GM18867 (cell line): ENCODE measurements around the gene OTOA.
"Not testable (repeated sequence)": the region's sequence is repeated elsewhere in the genome, so short reads cannot be mapped to it uniquely, and the experiment has no call there.

Experiments used
- ATAC-seq: cut with Tn5 transposase; IDR thresholded peaks from one replicate; pipeline ENCODE4 v1.9.1; 2021; ENCODE audit warnings: mild to moderate bottlenecking, moderate library complexity; ENCODE audit not compliant: unreplicated experiment

The OTOA gene

DNA sequence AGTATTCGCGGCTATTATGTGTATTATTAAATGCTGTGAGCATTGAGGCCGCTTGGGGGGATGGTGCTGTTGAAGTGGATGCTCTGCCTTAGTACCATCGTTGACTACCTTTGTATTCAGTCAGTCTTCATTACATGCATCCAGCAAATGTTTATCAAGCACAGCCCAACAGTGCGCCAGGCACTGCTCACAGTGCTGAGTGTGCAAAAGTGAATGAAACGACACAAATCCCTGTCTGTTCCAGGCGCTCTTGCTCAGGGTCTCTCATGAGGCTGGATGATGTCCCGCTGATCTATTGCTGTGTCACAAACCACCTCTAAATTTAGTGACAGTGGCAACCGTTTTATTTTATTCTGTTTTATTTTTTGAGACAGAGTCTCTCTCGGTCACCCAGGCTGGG, 53.8 kb downstream of the OTOA start:
- ATAC-seq: no peak

- ATAC-seq: no peak
Measured at GRCh38 chr16:21719283-21719682, 55.5 kb downstream of the OTOA start.

GRCh38 chr16:21720533-21720932, 56.8 kb downstream of the OTOA start:
- no peak for ATAC-seq

DNA sequence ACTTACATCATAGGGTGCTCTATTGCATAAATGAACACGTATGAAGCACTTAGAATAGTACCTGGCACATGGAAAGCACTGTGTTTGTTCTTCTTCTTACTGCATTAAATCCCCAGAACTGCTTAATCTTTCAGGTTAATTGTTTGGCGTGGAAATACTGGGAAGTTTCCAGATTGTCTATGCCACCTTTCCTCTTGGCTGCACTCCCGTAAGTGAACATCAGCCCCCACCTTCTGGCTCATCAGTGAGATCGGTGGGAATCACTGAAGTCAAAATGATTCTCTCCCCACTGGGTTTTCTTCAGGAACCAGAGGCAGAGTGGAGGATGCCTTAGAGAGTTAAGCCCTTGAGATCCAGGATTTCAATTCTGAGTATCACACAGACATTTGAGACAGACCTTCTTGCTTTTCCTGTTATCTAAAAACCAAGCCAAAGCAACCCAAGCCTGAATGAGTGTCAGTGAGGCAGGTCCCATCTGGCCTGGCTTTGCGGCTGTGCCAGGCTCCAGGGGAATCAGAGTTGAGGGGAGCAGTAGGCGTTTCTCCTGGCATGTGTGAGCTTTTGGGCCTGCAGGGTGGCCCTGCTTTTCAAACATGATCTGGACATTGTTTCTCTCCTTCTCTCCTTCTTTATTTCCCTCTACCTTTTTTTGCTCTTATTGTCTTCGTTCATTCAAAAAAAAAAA, 59.1 kb downstream of the OTOA start:
- ATAC-seq: no peak

GRCh38 chr16:21723532-21723931, 59.8 kb downstream of the OTOA start:
- ATAC-seq: no peak

DNA sequence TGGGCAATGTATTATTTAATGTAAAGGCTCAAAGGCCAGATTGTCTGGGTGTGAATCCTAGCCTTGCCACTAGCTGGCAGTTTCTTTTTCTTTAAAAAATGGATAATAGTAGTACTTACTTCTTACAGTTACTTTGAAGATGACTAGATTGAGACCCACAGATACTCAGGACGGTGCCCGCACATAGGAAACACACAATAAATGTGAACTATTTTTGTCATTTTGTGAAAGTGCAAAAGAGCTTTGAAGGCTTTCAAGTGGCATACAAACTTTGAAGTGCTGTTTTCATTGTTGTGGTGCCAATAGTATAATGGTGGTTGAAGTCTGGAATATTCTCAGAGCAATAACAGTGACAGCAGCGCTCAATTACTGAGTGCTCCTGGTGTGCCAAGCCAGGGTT, 63.6 kb downstream of the OTOA start:
- no peak for ATAC-seq

DNA sequence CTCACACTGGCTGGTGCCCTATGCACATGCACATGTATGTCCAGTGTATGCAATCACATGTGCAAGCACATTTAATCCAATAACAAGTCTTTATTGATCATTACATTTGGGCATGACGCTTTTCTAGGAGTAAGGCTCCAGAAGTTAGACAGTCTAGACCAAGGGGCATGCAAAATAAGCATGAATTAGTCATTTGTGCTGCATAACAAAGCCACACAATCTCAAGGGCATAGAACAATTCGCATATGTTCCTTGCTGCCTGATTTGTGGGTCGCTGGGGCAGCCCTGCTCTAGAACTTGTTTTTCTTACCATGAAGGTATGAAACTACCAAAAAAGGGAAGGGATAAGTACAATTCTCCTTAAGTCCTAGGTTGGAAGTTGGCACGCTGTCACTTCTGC, 67.5 kb downstream of the OTOA start:
- ATAC-seq: not testable (repeated sequence)

DNA sequence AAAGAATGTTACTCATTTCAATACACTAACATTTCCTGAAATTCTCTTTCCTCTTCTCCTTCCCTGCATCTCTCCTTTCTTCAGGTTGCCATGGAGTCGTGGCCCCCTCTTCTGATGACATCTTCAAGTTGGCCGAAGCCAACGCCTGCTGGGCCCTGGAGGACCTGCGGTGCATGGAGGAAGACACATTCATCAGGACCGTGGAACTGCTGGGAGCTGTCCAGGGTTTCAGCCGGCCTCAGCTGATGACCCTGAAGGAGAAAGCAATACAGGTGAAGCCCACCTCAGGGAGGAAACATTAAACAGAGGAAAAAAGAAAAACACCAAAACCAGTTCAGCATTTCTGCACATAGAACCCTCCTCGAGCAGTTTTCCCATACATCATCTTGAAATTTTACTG, 76.9 kb downstream of the OTOA start:
- not testable (repeated sequence) for ATAC-seq

- not testable (repeated sequence) for ATAC-seq
Measured at GRCh38 chr16:21756192-21757079, 92.7 kb downstream of the OTOA start.

- ATAC-seq: peak; percentile 74
Measured at GRCh38 chr16:21757080-21757671, 93.4 kb downstream of the OTOA start.

- ATAC-seq: not testable (repeated sequence)
Measured at GRCh38 chr16:21768280-21768679, 104.5 kb downstream of the OTOA start.

DNA sequence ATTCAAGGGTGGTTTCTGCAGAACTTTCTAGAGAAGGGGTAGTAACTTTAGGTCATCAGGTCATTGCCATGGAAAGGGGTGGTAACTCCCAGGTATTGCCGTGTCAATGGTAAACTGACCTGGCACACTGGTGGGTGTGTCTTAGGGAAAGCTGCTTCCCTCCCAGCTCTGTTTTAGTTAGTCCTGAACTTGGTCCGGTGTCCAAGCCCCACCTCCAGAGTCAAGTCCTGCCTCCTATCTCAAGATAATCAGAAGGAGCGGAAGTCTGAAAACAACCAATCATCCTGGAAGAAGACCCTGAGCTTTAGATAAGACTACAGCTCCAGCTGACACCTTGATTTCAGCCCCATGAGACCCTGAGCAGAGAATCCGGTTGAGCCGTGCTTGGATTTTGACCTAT, 105.0 kb downstream of the OTOA start:
- not testable (repeated sequence) for ATAC-seq

DNA sequence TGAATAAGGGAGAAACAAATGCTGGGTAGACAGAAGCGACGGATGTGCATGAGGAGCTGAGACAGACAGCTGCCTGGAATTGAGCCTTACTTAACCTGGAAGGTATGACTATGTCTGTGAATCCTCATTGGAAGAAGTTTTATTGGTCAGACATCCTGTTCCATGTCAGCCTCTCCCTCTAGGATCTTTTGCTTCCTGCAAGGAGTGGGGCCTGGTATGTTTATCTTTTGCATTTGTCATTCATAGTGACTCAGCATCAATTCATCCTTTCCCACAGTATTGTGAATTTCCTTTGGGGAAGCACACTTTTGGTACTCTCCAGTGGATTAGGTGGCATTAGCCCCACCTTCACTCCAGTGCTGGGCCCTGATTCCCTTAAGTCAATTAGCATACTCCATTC, 105.5 kb downstream of the OTOA start:
- ATAC-seq: not testable (repeated sequence)

- peak; percentile 62 for ATAC-seq
Measured at GRCh38 chr16:21770584-21770983, 106.8 kb downstream of the OTOA start.

DNA sequence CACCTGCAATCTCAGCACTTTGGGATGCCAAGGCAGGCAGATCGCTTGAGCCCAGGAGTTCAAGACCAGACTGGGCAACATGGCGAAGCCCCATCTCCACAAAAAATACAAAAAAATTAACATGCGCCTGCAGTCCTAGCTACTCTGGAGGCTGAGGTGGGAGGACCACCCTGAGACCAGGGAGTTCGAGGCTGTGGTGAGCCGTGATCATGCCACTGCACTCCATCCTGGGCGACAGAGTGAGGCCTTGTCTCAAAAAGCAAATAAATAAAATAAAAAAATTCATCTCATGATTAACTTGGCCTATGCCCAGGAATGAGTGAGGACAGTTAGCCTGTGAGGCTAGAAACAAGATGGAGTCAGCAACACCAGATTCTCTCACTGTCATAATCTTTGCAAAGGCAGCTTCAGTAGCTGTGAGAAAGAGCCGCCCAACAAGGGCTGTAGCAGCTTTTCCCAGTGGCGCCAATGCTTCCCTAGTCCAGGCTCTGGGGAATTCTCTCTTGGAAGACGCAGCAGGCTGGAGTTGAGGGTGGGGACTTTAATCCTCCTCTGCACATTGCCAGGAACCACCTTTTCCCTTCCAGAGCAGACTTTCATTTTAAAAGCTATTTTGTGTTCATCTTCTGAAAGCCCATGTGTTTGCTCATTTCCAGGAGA, 108.9 kb downstream of the OTOA start:
- ATAC-seq: not testable (repeated sequence)

DNA sequence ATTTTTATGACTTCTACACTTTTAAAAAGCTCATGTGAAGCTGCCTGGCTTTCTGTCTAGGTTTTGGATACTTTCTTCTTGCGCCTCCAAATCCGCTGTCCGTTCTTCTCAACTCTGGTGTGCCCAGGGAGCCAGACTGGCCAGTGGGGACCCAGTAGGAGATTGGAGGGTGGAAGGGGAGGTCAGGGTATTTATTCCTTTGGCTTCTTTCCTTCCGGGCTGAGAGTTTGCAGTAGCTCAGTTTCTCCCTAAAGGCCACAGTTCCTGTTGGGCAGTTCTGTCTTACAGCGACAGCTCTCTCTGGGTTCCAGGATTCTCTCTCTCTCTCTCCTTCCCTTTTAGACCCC, 109.4 kb downstream of the OTOA start:
- not testable (repeated sequence) for ATAC-seq

DNA sequence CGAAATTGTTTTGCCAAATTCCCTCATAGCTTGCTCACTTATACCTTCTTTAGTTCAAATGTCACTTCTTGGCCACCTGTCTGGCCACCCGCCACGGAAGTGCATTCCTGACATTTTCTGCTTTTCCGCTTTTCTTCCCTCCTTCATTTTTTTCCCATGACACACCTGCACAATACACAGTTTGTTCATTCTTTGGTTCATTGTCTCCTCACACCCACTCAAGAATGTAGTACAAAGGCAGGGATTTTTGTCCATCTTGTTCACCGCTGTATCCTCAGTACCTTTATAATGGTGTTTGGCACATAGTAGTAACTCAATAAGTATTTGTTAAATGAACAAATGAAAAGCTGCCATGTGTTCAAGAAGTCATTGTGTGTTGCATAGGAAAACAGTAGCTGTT, 116.8 kb downstream of the OTOA start:
- not testable (repeated sequence) for ATAC-seq

DNA sequence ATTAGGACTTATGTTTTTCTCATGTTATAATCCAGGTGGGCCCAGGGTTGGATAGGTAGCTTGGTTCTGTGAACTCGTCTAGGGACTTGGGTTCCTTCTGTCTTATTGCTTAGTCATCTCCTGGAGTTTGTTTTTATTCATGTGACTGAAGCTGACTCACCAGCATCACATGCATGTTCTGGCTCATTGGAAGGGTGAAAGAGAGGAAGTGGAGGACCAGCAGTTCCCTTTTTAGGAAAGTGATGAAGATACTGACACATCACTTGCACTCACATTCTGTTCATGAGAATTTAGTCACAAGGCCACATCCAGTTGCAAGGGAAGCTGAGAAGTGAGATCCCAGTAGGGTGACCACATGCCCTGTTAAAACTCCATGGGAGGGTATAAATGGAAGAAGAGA, 126.7 kb downstream of the OTOA start:
- not testable (repeated sequence) for ATAC-seq

GRCh38 chr16:21793310-21793709, 129.5 kb downstream of the OTOA start:
- ATAC-seq: not testable (repeated sequence)

DNA sequence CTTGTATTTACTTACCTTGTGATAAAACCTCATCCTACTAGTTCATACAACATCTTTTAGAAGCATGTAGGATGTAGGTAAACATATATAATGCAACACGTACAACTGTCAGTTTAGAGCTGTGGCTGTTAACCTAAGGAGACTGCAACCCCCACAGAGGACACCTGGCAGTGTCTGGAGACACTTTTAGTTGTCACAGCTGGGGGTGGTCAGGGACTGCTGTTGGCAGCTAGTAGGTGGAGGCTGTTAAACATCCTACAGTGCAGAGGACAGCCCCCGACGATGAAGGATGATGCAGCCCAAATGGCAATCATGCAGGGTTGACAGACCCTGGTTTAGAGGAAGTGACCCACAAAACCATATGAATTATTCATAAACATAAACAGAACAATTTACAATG, 134.8 kb downstream of the OTOA start:
- ATAC-seq: not testable (repeated sequence)
